PFSK-1 (cell line): ENCODE measurements around the gene MKLN1.

Experiments
- POLR2AphosphoS5 ChIP-seq: IDR thresholded peaks from 2 replicates; pipeline ENCODE4 v1.6.1; 2012; ENCODE audit warnings: low read depth, mild to moderate bottlenecking, control low read depth, low read length, moderate library complexity
- REST ChIP-seq, 2 experiments: IDR thresholded peaks; 2 replicates each; pipeline versions ENCODE4 v1.6.1 to v1.8.0; 2011 to 2012; ENCODE audit warnings: low read depth in 2 of 2, low read length in 2 of 2, control low read depth in 1 of 2, inconsistent platforms in 1 of 2, mild to moderate bottlenecking in 1 of 2, moderate library complexity in 1 of 2; ENCODE audit not compliant: insufficient read depth in 1 of 2
- TAF1 ChIP-seq: IDR thresholded peaks from 2 replicates; pipeline ENCODE4 v1.6.1; 2012; ENCODE audit warnings: low read length, control low read depth, borderline replicate concordance; ENCODE audit not compliant: insufficient read depth

GRCh38 chr7:131327626-131328376 is at the start of gene MKLN1:
- TF ChIP-seq REST (IDR thresholded peaks at IDR 0.05; ENCODE audit: insufficient read depth in 1 of 2, low read depth in 2 of 2, low read length in 2 of 2): 0 out of 4 replicates have a peak, but pooled peaks of 1 of the 2 experiments have one; percentile 3
- peak; percentile 65; the same call in 1 of the 2 replicates for TF ChIP-seq POLR2AphosphoS5
- peak; percentile 86 for TF ChIP-seq TAF1
